H1 (cell line): ENCODE results near the gene KLF13.

Experiments used
- CTCF ChIP-seq, 3 experiments: IDR thresholded peaks; 1 replicate in 2 of 3; 2 replicates in 1 of 3; pipeline versions ENCODE4 v1.5.1 to v1.6.1; 2011; ENCODE audit warnings: low read length in 3 of 3, mild to moderate bottlenecking in 3 of 3, inconsistent platforms in 2 of 3, low read depth in 1 of 3, moderate library complexity in 1 of 3; ENCODE audit not compliant: insufficient read depth in 1 of 3; ENCODE audit errors: control extremely low read depth in 1 of 3
- EZH2 ChIP-seq: fragments of 200-600 bp; sonication (generic); IDR thresholded peaks from 2 replicates; pipeline ENCODE4 v1.7.1; 2012; ENCODE audit warnings: low read depth, mild to moderate bottlenecking, moderate library complexity, low read length, inconsistent platforms; ENCODE audit not compliant: severe bottlenecking
- JUN ChIP-seq: IDR thresholded peaks from 2 replicates; pipeline ENCODE4 v1.6.1; 2011; ENCODE audit warnings: low read depth, mild to moderate bottlenecking, improper control_type of control experiment, low read length
- JUND ChIP-seq: IDR thresholded peaks from 2 replicates; pipeline ENCODE4 v1.6.1; 2011; ENCODE audit warnings: mild to moderate bottlenecking, improper control_type of control experiment, low read length
- KDM5A ChIP-seq: fragments of 200-600 bp; IDR thresholded peaks from 2 replicates; pipeline ENCODE4 v1.7.1; 2012; ENCODE audit warnings: mild to moderate bottlenecking, low read length, inconsistent platforms, mixed read lengths
- NRF1 ChIP-seq: IDR thresholded peaks from 2 replicates; pipeline ENCODE4 v1.6.1; 2011; ENCODE audit warnings: mild to moderate bottlenecking, low read depth, low read length, improper control_type of control experiment
- POLR2A ChIP-seq, 2 experiments: IDR thresholded peaks; 1 replicate in 1 of 2; 2 replicates in 1 of 2; pipeline ENCODE4 v1.6.1; 2011; ENCODE audit warnings: low read depth in 2 of 2, low read length in 2 of 2, mild to moderate bottlenecking in 2 of 2; ENCODE audit errors: control extremely low read depth in 1 of 2
- POLR2AphosphoS5 ChIP-seq: IDR thresholded peaks from 2 replicates; pipeline ENCODE4 v1.6.1; 2011; ENCODE audit warnings: low read depth, low read length
- RXRA ChIP-seq: IDR thresholded peaks from 2 replicates; pipeline ENCODE4 v1.6.1; 2011; ENCODE audit warnings: low read depth, mild to moderate bottlenecking, low read length, moderate library complexity; ENCODE audit not compliant: insufficient read depth
- SIN3A ChIP-seq, 2 experiments: IDR thresholded peaks in 1 of 2; conservative IDR thresholded peaks in 1 of 2; 2 replicates each; pipeline ENCODE4 v1.6.1; 2011 to 2012; ENCODE audit warnings: low read length in 2 of 2, improper control_type of control experiment in 1 of 2, low read depth in 1 of 2, mild to moderate bottlenecking in 1 of 2
- SIRT6 ChIP-seq: IDR thresholded peaks from one replicate; pipeline ENCODE4 v1.7.1; 2012; ENCODE audit warnings: low read length, inconsistent platforms
- TAF1 ChIP-seq: IDR thresholded peaks from 2 replicates; pipeline ENCODE4 v1.6.1; 2011; ENCODE audit warnings: mild to moderate bottlenecking, low read depth, low read length
- USF2 ChIP-seq: IDR thresholded peaks from 2 replicates; pipeline ENCODE4 v1.6.1; 2011; ENCODE audit warnings: low read length, improper control_type of control experiment
- ZNF274 ChIP-seq: IDR thresholded peaks from 2 replicates; pipeline ENCODE4 v1.7.0; 2012; ENCODE audit warnings: low read length, borderline replicate concordance; ENCODE audit errors: extremely low read depth

GRCh38 chr15:31373096-31373865, 46.6 kb downstream of the KLF13 start:
- TF ChIP-seq POLR2AphosphoS5 (no peak), JUN (no peak), EZH2 (no peak), POLR2A (IDR thresholded peaks at IDR 0.05; ENCODE audit: control extremely low read depth in 1 of 2, low read depth in 2 of 2, low read length in 2 of 2) (no peak), ZNF274 (no peak), NRF1 (no peak), SIN3A (conservative IDR thresholded peaks at IDR 0.05 in 1 of 2, IDR thresholded peaks at IDR 0.05 in 1 of 2; ENCODE audit: low read depth in 1 of 2, low read length in 2 of 2) (no peak), KDM5A (no peak), CTCF (IDR thresholded peaks at IDR 0.05; ENCODE audit: control extremely low read depth in 1 of 3, insufficient read depth in 1 of 3, low read depth in 1 of 3, low read length in 3 of 3) (no peak), TAF1 (no peak), USF2 (no peak), JUND (no peak), RXRA (no peak), SIRT6 (no peak)
